ENCODE measurements around the gene SUCLG2.

DNA sequence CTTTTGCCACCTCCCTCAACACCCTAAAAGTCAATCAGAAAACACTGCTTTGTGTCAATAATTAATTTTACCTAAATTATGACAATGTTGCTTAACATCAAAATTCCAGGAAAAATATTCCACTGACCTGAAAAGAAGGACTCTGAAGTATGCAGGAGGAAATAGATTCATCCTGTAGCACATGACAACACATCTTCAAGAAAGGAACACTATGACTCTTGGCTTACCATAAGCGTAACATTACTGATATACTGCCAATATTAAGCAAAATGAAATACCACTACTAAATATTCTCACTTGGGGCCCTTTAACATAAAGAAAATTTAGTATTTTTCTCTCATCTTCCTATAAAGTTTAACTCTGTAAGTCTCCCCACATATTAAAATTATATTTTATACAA is 9.6 kb downstream of the SUCLG2 start:
- TF ChIP-seq, protein P1, sequence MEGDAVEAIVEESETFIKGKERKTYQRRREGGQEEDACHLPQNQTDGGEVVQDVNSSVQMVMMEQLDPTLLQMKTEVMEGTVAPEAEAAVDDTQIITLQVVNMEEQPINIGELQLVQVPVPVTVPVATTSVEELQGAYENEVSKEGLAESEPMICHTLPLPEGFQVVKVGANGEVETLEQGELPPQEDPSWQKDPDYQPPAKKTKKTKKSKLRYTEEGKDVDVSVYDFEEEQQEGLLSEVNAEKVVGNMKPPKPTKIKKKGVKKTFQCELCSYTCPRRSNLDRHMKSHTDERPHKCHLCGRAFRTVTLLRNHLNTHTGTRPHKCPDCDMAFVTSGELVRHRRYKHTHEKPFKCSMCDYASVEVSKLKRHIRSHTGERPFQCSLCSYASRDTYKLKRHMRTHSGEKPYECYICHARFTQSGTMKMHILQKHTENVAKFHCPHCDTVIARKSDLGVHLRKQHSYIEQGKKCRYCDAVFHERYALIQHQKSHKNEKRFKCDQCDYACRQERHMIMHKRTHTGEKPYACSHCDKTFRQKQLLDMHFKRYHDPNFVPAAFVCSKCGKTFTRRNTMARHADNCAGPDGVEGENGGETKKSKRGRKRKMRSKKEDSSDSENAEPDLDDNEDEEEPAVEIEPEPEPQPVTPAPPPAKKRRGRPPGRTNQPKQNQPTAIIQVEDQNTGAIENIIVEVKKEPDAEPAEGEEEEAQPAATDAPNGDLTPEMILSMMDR (IDR thresholded peaks at IDR 0.05) = no peak
- no peak for TF ChIP-seq POLR2A (IDR thresholded peaks at IDR 0.05)
